ENCODE measurements around the gene HAVCR1.
"Not testable (repeated sequence)": the region's sequence is repeated elsewhere in the genome, so short reads cannot be mapped to it uniquely, and the experiment has no call there.

The HAVCR1 gene

GRCh38 chr5:157049605-157050004 is 9.3 kb downstream of the HAVCR1 start:
- no peak for FAIRE-seq

GRCh38 chr5:157047898-157048297 is 11.0 kb downstream of the HAVCR1 start:
- FAIRE-seq: no peak

DNA sequence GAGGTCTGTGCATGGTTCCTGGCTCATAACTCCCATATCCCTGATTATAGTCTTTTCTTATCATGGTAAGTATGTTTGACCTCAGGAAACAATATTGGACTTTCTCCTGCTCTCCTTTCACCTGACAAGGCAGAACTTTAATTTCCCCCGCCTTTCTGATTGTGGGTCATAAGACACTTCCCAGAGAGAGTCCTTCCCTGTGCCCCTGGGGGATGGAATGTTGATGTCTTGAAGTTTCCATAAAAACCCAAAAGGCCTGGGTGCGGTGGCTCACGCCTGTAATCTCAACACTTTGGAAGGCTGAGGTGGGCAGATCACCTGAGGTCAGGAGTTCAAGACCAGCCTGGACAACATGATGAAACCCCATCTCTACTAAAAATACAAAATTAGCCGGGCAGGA is 11.9 kb downstream of the HAVCR1 start:
- not testable (repeated sequence) for FAIRE-seq

GRCh38 chr5:157046041-157046440 is 12.9 kb downstream of the HAVCR1 start:
- FAIRE-seq: peak; percentile 81

DNA sequence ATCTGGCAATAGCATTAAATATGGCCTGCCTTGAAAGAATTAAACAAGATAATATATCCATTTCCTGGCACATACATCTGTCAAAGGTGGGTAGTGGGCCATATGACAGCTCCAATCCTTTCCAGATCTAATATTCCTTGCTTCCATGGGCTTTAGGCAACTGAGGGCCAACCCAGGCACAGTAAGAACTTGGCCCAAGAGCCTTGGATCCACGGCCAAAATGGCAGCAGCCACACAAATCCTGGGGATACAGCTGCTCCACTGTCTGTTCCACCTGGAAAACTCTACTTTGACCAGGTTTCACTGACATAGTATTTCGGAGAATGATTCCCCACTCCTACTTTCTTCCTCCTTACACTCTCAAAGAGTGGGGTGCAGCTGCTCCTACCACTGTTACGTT is 13.3 kb downstream of the HAVCR1 start:
- no peak for FAIRE-seq

- FAIRE-seq: no peak
Observed at GRCh38 chr5:157038568-157039187, 20.2 kb downstream of the HAVCR1 start.

DNA sequence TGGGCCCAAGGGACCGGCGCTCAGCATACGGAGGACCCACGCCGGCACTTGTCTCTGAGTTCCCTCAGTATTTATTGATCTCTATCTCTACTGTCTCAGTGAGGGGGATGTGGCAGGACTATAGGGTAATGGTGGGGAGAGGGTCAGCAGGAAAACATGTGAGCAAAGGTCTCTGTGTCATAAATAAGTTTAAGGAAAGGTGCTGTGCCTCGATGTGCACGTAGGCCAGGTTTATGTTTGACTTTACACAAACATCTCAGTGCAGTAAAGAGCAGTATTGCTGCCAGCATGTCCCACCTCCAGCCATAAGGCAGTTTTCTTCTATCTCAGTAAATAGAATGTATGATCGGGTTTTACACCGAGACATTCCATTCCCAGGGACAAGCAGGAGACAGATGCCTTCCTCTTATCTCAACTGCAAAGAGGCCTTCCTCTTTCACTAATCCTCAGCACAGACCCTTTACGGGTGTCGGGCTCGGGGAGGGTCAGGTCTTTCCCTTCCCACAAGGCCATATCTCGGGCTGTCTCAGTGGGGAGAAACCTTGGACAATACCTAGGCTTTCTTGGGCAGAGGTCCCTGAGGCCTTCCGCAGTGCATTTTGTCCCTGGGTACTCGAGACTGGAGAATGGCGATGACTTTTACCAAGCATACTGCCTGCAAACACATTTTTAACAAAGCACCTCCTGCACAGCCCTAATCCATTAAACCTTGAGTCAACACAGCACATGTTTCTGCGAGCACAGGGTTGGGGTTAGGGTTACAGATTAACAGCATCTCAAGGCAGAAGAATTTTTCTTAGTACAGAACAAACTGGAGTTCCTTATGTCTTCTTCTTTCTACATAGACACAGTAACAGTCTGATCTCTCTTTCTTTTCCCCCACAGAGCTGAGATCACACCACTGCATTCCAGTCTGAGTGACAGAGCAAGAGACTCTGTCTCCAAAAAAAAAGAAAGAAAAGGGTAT is 24.5 kb downstream of the HAVCR1 start:
- peak; percentile 77 for FAIRE-seq

- FAIRE-seq: no peak
Observed at GRCh38 chr5:157033071-157033583, 25.8 kb downstream of the HAVCR1 start.

GRCh38 chr5:157030692-157031091 is 28.2 kb downstream of the HAVCR1 start:
- no peak for FAIRE-seq

DNA sequence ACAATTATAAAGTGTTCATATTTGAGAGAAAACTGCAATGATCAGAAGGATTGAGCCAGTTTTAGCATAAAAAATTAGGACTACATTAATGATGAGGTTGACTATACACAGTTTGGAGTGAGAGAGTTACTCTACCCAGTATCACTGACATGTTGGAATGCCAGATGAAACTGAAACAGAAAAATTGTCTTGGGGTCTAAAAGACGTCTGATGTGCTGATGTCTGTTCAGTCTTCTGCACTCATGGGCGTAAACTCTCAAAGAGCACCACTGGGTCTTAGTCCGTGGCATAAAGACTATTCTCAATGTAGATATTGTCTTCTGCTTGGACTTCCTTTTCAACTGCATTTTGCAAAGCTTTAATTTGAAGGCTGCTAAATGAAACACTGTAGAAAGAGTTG is 29.5 kb downstream of the HAVCR1 start:
- FAIRE-seq: no peak

- not testable (repeated sequence) for FAIRE-seq
Observed at GRCh38 chr5:157027663-157028062, 31.3 kb downstream of the HAVCR1 start.

- no peak for FAIRE-seq
Observed at GRCh38 chr5:157026789-157027424, 32.0 kb downstream of the HAVCR1 start.

DNA sequence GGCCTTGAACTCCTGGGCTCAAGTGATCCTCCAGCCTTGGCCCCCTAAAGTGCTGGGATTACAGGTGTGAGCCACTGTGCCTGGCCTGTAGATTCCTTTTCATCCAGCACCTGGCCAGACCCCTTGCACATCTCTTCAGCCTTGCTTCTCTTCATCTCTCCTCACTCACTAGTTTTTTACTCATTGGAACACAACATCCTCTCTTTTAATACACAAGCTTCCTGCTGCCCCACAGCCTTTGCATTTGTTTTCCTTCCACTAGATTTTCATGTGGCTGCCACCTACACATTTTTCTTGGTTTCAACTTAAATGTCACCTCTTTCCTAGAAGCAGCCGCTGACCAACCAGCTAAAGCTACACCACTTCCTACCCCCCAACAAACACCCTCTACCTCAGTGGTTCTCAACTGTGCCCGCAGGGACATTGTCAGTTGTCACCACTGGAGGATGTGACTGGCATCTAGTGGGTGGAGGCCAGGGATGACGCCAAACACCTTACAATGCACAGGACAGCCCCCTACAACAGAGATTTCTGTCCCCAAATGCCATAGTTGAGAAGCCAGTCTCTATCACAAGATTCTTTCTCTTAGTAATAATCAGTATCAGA is 33.7 kb downstream of the HAVCR1 start:
- FAIRE-seq: no peak

GRCh38 chr5:157024208-157024959 is 34.5 kb downstream of the HAVCR1 start:
- no peak for FAIRE-seq

- no peak for FAIRE-seq
Observed at GRCh38 chr5:157022024-157022423, 36.9 kb downstream of the HAVCR1 start.

DNA sequence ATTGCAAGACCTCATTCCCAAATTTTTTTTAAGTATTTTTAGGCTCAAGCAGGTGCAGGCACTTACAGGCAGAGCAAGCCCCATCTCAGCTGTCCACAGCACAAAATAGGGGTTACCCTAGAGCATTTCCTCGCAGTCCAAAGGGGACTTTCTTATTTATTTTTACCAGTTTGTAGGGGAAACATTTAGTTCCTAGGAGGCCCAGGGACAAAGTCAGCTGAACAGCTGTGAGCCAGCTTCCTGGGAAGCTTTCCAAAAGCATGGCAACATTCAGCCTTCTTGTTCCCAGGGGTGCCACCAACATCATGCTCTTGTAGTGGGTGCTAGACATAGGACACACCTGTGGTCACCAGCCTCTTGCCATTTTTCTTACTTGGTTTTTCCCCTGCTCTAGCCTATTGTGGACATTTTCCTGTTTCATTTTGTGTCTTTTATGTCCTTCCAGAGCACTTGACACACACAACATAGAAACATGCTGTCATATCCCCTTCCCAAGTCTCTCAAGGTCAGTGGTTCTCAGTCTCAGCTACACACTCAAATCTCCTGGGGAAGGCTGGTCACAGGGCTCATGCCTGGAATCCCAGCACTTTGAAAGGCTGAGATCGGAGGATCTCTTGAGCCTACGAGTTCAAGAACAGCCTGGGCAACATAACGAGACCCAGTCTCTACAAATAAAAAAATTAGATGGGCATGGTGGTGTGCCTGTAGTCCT is 38.2 kb downstream of the HAVCR1 start:
- FAIRE-seq: no peak

- no peak for FAIRE-seq
Observed at GRCh38 chr5:157020002-157020401, 38.9 kb downstream of the HAVCR1 start.

- FAIRE-seq: not testable (repeated sequence)
Observed at GRCh38 chr5:157014143-157014542, 44.8 kb downstream of the HAVCR1 start.

DNA sequence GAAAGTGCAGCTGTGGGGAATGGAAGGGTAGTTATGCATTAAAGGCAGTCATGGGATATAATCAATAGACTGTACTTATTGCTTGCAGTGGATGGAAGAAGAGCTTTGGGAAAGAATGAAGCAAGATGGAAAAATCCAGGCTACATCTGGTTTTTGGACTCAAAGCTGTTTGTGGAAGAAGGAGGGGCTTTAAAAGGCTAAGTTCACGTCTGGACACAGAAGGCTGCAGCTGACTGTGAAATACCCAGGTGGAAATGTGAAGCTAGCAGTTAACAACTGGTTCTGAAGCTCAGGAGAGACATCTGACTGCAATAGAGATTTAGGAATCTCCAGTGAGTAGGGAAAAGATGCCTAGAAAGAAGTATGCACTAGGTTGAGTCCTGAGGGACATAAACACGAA is 52.7 kb downstream of the HAVCR1 start:
- no peak for FAIRE-seq

DNA sequence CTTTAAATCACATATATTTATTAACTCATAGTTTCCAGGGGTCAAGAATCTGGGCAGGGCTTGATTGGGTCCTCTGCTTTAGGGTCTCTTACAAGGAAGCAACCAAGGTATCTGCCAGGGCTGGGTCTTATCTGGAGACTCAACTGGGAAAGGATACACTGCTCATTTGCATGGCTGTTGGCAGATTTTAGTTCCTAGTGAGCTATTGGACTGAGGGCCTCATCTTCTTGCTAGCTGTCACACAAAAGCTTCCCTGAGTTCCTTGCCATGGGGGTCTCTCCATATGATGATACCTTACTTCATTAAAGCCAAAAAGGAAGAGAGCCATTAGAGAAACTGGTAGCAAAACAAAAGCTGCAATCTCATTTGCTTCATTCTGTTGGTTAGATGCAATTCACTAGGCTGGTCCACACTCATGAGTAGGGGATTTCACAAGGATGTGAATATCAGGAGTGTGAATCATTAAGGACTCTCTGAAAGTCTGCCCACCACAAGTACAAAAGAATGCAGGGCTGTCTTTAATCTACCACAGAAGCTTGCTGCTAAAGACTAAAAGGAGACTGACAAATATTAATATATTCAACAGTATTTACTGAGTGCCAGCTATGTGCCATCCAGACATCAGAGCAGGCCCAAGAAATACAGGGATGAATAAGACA is 53.9 kb downstream of the HAVCR1 start:
- FAIRE-seq: no peak

DNA sequence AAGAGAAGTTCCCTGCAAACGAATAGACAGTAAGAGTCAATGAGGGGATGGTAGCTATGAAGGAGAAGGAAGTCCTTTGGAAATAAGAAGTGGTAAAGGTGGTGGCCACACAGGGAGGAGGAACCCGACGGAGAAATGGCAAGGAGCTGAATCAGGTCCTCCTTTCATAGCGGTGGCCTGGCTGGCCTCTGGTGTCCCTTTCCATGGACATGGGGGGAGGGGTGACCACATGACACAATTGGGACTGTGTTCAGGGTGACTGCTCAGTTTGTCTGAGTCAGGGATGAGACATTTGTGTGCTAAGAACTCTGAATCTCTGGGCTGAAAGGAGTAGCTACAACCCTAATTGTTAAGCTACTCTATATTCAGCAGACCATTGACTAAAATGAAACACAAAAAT is 67.2 kb downstream of the HAVCR1 start:
- FAIRE-seq: no peak

Data from islet of Langerhans (tissue), 1 donor.